CD8-positive, alpha-beta memory T cell (primary cell): Measurements from ENCODE around the gene MAP3K2. TPM values are rescaled to one million over a fixed set of nuclear protein-coding genes. Genes with fewer than 3 reads are reported as not detected.
A peak's percentile ranks its signal among the peaks of the same experiment; 100 is the strongest.
"Not testable (repeated sequence)": the region's sequence is repeated elsewhere in the genome, so short reads cannot be mapped to it uniquely, and the experiment has no call there.

Experiments
- CTCF ChIA-PET: fragments of 350-600 bp; sonication (Branson Sonifier 250); formaldehyde crosslinking; loops from one replicate; lab custom pipeline; 2021; ENCODE audit warnings: antibody characterized with exemption; lab: Charles Lee
- POLR2A ChIA-PET: fragments of 350-600 bp; sonication (Branson Sonifier 250); formaldehyde crosslinking; loops from one replicate; lab custom pipeline; 2021; ENCODE audit warnings: antibody characterized with exemption; lab: Charles Lee
- DNase-seq, 5 donors: peaks; one replicate each; pipeline versions ENCODE4 v3.0.0 to v3.0.0-alpha.2; 2020 to 2022; ENCODE audit warnings: mixed read lengths in 1 of 5
- H3K27ac ChIP-seq: one replicate; pipeline ENCODE4 v1.7.0; 2013; ENCODE audit warnings: low read depth, mild to moderate bottlenecking, low read length, moderate library complexity
- H3K27me3 ChIP-seq: 2 replicates; pipeline ENCODE4 v1.7.0; 2013; ENCODE audit warnings: low read length, mild to moderate bottlenecking; ENCODE audit not compliant: insufficient read depth, poor library complexity, severe bottlenecking
- H3K36me3 ChIP-seq: 2 replicates; pipeline ENCODE4 v1.7.0; 2013; ENCODE audit warnings: mild to moderate bottlenecking, low read length, moderate library complexity; ENCODE audit not compliant: insufficient read depth
- H3K4me1 ChIP-seq: 2 replicates; pipeline ENCODE4 v1.7.0; 2013; ENCODE audit warnings: mild to moderate bottlenecking, low read length, moderate library complexity; ENCODE audit not compliant: insufficient read depth
- H3K4me3 ChIP-seq: 2 replicates; pipeline ENCODE4 v1.7.0; 2013; ENCODE audit warnings: mild to moderate bottlenecking, low read length
- H3K9me3 ChIP-seq: 2 replicates; pipeline ENCODE4 v1.7.0; 2013; ENCODE audit warnings: mild to moderate bottlenecking, low read length
- H3K27ac Mint-ChIP-seq, 8 donors: one replicate each; pipeline ENCODE4 v1.8.0; 2020 to 2021; ENCODE audit warnings: mixed read lengths in 8 of 8, mild to moderate bottlenecking in 6 of 8, inconsistent platforms in 3 of 8, moderate library complexity in 3 of 8
- H3K27me3 Mint-ChIP-seq, 2 donors: one replicate each; pipeline ENCODE4 v1.8.0; 2020 to 2021; ENCODE audit warnings: mixed read lengths in 2 of 2, mild to moderate bottlenecking in 1 of 2, moderate library complexity in 1 of 2
- H3K36me3 Mint-ChIP-seq, 3 donors: one replicate each; pipeline ENCODE4 v1.8.0; 2020 to 2021; ENCODE audit warnings: mixed read lengths in 3 of 3, inconsistent platforms in 1 of 3, mild to moderate bottlenecking in 1 of 3
- H3K4me1 Mint-ChIP-seq, 3 donors: one replicate each; pipeline ENCODE4 v1.8.0; 2020 to 2021; ENCODE audit warnings: mixed read lengths in 3 of 3, inconsistent platforms in 1 of 3, mild to moderate bottlenecking in 1 of 3
- H3K4me3 Mint-ChIP-seq, 7 donors: one replicate each; pipeline ENCODE4 v1.8.0; 2020 to 2021; ENCODE audit warnings: mixed read lengths in 7 of 7, mild to moderate bottlenecking in 6 of 7, moderate library complexity in 4 of 7, inconsistent platforms in 2 of 7
- H3K9me3 Mint-ChIP-seq, 5 donors: one replicate each; pipeline ENCODE4 v1.8.0; 2020 to 2022; ENCODE audit warnings: mixed read lengths in 5 of 5, mild to moderate bottlenecking in 3 of 5, moderate library complexity in 2 of 5, inconsistent platforms in 1 of 5
- polyA plus RNA-seq: library from polyadenylated mRNA; unstranded; fragments of 300-500 nt; fragmentation: Illumina TruSeq; gene quantifications from one replicate; pipeline ENCODE4 v1.2.3, GENCODE V29; 2021
- total RNA-seq, 2 experiments: library from RNA; stranded (reverse); gene quantifications; one replicate each; pipeline ENCODE4 v1.2.3, GENCODE V29; 2021

MAP3K2 gene
- total and polyA plus RNA-seq, 3 experiments from 2014 or later: 55.9 to 65.0 (median 57.7) TPM

DNA sequence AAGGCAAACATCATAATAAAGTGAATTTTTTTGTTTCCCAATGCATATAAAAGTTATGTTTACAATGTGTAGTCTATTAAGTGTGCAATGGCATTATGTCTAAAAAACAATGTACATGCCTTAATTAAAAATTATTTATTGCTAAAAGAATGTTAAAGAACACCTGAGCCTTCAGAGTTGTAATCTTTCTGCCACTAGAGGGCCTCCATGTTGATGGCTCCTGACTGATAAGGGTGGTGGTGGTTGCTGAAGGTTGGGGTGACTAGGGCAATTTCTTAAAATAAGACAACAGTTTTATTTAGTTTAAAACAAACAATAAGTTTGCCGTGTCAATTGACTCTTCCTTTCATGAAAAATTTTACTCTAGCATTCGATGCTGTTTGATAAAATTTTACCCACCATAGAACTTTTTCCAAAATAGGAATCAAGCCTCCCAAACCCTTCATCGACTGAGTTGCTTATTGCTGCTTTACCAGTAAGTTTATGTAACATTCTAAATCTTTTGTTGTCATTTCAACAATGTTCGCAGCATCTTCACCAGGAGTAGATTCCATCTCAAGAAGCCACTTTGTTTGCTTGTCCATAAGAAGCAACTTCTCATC lies 32.3 kb downstream of the MAP3K2 start:
- peak in 3 of 5 donors; percentile 5 to 38 (median 23) for DNase-seq
- Mint-ChIP-seq H3K27me3 (no peaks in the 10 kb centered on the region), H3K4me1 (peaks cover 56 to 79% (median 74%) of the 10 kb centered on the region in 3 donors), H3K4me3 (no peak overlapping the region), H3K9me3 (no peaks in the 10 kb centered on the region), H3K27ac (peak overlapping the region in 2 of 8 donors; percentile 17 to 24), H3K36me3 (peaks cover 0 to 5% (median 0%) of the 10 kb centered on the region in 3 donors)
- no peak overlapping the region for H3K27ac ChIP-seq
- ChIA-PET CTCF (interaction anchor here (1.2 kb wide), 1 partner anchor 59 kb away, joined by 4 read pairs; no protein-coding TSS in a partner anchor), POLR2A (no interaction called here)
- no peak overlapping the region for H3K4me3 ChIP-seq
- no peaks in the 10 kb centered on the region for H3K27me3 ChIP-seq
- H3K4me1 ChIP-seq: peaks cover 16% of the 10 kb centered on the region
- no peaks in the 10 kb centered on the region for H3K36me3 ChIP-seq
- H3K9me3 ChIP-seq: no peaks in the 10 kb centered on the region

DNA sequence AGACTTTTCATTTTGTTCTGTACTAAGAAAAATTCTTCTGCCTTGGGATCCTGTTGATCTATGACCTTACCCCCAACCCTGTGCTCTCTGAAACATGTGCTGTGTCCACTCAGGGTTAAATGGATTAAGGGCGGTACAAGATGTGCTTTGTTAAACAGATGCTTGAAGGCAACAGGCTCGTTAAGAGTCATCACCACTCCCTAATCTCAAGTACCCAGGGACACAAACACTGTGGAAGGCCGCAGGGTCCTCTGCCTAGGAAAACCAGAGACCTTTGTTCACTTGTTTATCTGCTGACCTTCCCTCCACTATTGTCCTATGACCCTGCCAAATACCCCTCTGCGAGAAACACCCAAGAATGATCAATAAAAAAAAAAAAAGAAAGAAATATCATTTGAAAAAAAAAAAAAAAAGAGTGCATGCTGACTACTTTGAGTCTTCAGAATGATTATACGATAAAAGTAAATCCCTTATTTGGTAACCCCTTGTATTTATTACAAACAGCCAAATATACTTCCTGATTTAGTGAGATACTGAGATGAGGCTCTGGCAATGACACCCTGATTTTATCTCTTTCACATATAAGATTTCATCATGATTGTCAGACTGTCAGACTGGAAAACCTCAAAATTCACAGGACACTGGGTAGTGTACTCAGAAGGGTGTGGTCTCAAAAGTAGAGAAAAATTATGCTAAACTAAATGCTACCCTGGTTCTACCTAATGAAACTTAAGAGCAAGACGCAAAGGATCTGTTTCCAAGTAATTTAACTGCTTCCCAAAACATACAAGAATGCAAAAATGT lies 33.7 kb downstream of the MAP3K2 start:
- H3K4me3 ChIP-seq, H3K36me3 Mint-ChIP-seq, H3K27ac ChIP-seq, H3K27me3 ChIP-seq, H3K27me3 Mint-ChIP-seq, H3K9me3 ChIP-seq, POLR2A ChIA-PET, H3K36me3 ChIP-seq, DNase-seq, CTCF ChIA-PET, H3K4me3 Mint-ChIP-seq, H3K9me3 Mint-ChIP-seq: not testable (repeated sequence)
- H3K4me1 Mint-ChIP-seq: peaks cover 60 to 79% (median 73%) of the 10 kb centered on the region in 3 donors
- peak overlapping the region in 2 of 8 donors; percentile 7 to 32 for H3K27ac Mint-ChIP-seq
- H3K4me1 ChIP-seq: peaks cover 11% of the 10 kb centered on the region

DNA sequence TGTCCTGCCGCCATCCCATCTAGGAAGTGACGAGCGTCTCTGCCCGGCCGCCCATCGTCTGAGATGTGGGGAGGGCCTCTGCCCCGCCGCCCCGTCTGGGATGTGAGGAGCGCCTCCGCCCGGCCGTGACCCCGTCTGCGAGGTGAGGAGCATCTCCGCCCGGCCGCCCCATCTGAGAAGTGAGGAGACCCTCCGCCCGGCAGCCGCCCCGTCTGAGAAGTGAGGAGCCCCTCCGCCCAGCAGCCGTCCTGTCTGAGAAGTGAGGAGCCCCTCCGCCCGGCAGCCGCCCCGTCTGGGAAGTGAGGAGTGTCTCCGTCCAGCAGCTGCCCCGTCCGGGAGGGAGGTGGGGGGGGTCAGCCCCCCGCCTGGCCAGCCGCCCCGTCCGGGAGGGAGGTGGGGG lies 34.6 kb downstream of the MAP3K2 start:
- CTCF ChIA-PET, POLR2A ChIA-PET, DNase-seq: not testable (repeated sequence)

GRCh38 chr2:127351603-127352002 lies 36.2 kb downstream of the MAP3K2 start:
- no peaks in the 10 kb centered on the region for H3K27me3 Mint-ChIP-seq
- H3K4me3 ChIP-seq: no peak overlapping the region
- peaks cover 0 to 6% (median 1%) of the 10 kb centered on the region in 3 donors for H3K36me3 Mint-ChIP-seq
- POLR2A ChIA-PET: no interaction called here
- no peaks in the 10 kb centered on the region for H3K27me3 ChIP-seq
- H3K27ac ChIP-seq: no peak overlapping the region
- H3K36me3 ChIP-seq: no peaks in the 10 kb centered on the region
- peaks cover 14% of the 10 kb centered on the region for H3K4me1 ChIP-seq
- DNase-seq: no peak
- H3K4me1 Mint-ChIP-seq: peaks cover 63 to 77% (median 73%) of the 10 kb centered on the region in 3 donors
- CTCF ChIA-PET: interaction anchor here (2.4 kb wide), 1 partner anchor 64 kb away, joined by 7 read pairs; no protein-coding TSS in a partner anchor
- no peak overlapping the region for H3K4me3 Mint-ChIP-seq
- H3K9me3 ChIP-seq: no peaks in the 10 kb centered on the region
- H3K27ac Mint-ChIP-seq: peak overlapping the region in 5 of 8 donors; percentile 14 to 32 (median 16)
- H3K9me3 Mint-ChIP-seq: no peaks in the 10 kb centered on the region

More for the DNA sequence above, 34.6 kb downstream of the MAP3K2 start:
- not testable (repeated sequence) for H3K27me3 ChIP-seq, H3K9me3 ChIP-seq, H3K27ac ChIP-seq, H3K36me3 Mint-ChIP-seq, H3K9me3 Mint-ChIP-seq, H3K4me3 Mint-ChIP-seq, H3K4me3 ChIP-seq, H3K27me3 Mint-ChIP-seq, H3K36me3 ChIP-seq
- H3K4me1 Mint-ChIP-seq: peaks cover 62 to 79% (median 74%) of the 10 kb centered on the region in 3 donors
- peak overlapping the region in 1 of 8 donors; percentile 45 for H3K27ac Mint-ChIP-seq
- peaks cover 14% of the 10 kb centered on the region for H3K4me1 ChIP-seq

DNA sequence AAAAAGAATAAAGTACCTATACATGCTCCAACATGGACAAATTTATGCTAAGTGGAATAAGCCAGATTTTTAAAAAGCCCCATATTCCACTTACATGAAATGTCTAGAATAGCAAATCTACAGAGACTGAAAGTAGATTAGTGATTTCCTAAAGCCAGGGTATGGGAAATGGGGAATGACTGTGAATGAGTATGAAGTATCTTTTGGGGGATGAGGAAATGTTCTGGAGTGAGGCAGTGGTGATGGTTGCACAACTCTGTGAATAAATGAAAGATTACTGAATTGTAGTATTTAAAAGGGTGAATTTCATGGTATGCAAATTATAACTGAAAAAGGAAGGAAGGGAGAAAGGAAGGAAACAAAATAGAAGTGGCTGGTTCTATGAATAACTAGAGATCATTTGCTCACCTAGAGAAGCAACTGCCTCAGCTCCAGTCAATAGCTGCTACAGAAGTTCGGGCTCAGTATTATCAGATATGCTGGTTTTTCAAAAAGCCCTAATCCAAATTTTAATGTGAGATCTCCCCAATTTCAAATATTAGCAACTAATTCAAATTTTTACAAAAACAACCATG lies 39.3 kb downstream of the MAP3K2 start:
- Mint-ChIP-seq H3K9me3 (peaks cover 0 to 2% (median 0%) of the 10 kb centered on the region in 5 donors), H3K4me1 (peaks cover 61 to 83% (median 80%) of the 10 kb centered on the region in 3 donors), H3K27me3 (no peaks in the 10 kb centered on the region), H3K4me3 (peak overlapping the region in 1 of 7 donors; percentile 26), H3K27ac (peak overlapping the region in 1 of 8 donors; percentile 23), H3K36me3 (peaks cover 0 to 11% (median 1%) of the 10 kb centered on the region in 3 donors)
- Histone ChIP-seq H3K27ac (no peak overlapping the region), H3K4me3 (no peak overlapping the region), H3K4me1 (peaks cover 4% of the 10 kb centered on the region), H3K36me3 (no peaks in the 10 kb centered on the region), H3K9me3 (no peaks in the 10 kb centered on the region), H3K27me3 (no peaks in the 10 kb centered on the region)
- no peak for DNase-seq
- ChIA-PET CTCF (no interaction called here), POLR2A (no interaction called here)

- Histone ChIP-seq H3K4me1 (peaks cover 4% of the 10 kb centered on the region), H3K9me3 (no peaks in the 10 kb centered on the region), H3K27me3 (no peaks in the 10 kb centered on the region), H3K36me3 (no peaks in the 10 kb centered on the region), H3K4me3 (no peak overlapping the region), H3K27ac (no peak overlapping the region)
- H3K27me3 Mint-ChIP-seq: no peaks in the 10 kb centered on the region
- H3K36me3 Mint-ChIP-seq: peaks cover 0 to 15% (median 3%) of the 10 kb centered on the region in 3 donors
- H3K4me1 Mint-ChIP-seq: peaks cover 62 to 87% (median 80%) of the 10 kb centered on the region in 3 donors
- peaks cover 0 to 2% (median 0%) of the 10 kb centered on the region in 5 donors for H3K9me3 Mint-ChIP-seq
- ChIA-PET CTCF (no interaction called here), POLR2A (no interaction called here)
- H3K4me3 Mint-ChIP-seq: peak overlapping the region in 1 of 7 donors; percentile 6
- H3K27ac Mint-ChIP-seq: peak overlapping the region in 4 of 8 donors; percentile 2 to 79 (median 53)
- no peak for DNase-seq
Observed at GRCh38 chr2:127347734-127348392, 39.9 kb downstream of the MAP3K2 start.

GRCh38 chr2:127347015-127347414 lies 40.8 kb downstream of the MAP3K2 start:
- H3K9me3 ChIP-seq: no peaks in the 10 kb centered on the region
- Mint-ChIP-seq H3K27me3 (no peaks in the 10 kb centered on the region), H3K27ac (peak overlapping the region in 2 of 8 donors; percentile 2 to 87), H3K36me3 (peaks cover 0 to 18% (median 3%) of the 10 kb centered on the region in 3 donors), H3K4me1 (peaks cover 59 to 85% (median 76%) of the 10 kb centered on the region in 3 donors), H3K4me3 (peak overlapping the region in 1 of 7 donors; percentile 60), H3K9me3 (peaks cover 0 to 2% (median 0%) of the 10 kb centered on the region in 5 donors)
- CTCF ChIA-PET: no interaction called here
- no peak for DNase-seq
- no peak overlapping the region for H3K27ac ChIP-seq
- H3K4me3 ChIP-seq: no peak overlapping the region
- no peaks in the 10 kb centered on the region for H3K27me3 ChIP-seq
- H3K36me3 ChIP-seq: no peaks in the 10 kb centered on the region
- POLR2A ChIA-PET: no interaction called here
- H3K4me1 ChIP-seq: peaks cover 4% of the 10 kb centered on the region
